ENCODE data around the gene ABO. TPM values are rescaled to one million over a fixed set of nuclear protein-coding genes. Genes with fewer than 3 reads are reported as not detected.
"Not testable (repeated sequence)": the region's sequence is repeated elsewhere in the genome, so short reads cannot be mapped to it uniquely, and the experiment has no call there.

The ABO gene
- total RNA-seq, 1 donor from 2014 or later, result 2.3 TPM

DNA sequence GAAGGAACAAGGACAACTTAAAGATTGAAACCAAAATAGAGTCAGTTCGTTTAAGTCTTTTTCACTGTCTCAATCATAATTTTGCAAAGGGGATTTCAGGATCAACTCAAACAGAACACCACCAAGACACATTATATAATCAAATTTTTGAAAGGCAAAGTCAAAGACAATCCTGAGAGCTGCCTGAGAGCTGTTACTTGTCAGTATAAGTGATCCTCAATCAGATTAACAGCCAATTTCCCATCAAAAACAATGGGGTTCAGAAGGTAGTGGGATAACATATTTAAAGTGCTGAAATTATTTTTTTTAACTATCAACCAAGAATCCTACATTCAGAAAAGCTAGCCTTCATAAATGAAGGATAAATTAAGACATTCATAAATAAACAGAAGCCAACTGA is 19.3 kb upstream of the ABO start:
- no peak for DNase-seq
- H3K27ac ChIP-seq (replicated peaks), result no peak overlapping the region
- no peaks in the 10 kb centered on the region for H3K36me3 ChIP-seq
- H3K27me3 ChIP-seq (ENCODE audit: low read depth), result peaks cover 71% of the 10 kb centered on the region
- intact Hi-C loops (cut with micrococcal nuclease), result no loop called here
- peaks cover 6% of the 10 kb centered on the region for H3K9me3 ChIP-seq (replicated peaks)
- no peaks in the 10 kb centered on the region for H3K4me1 ChIP-seq
- H3K4me3 ChIP-seq, result no peak overlapping the region
- TF ChIP-seq, protein P1, sequence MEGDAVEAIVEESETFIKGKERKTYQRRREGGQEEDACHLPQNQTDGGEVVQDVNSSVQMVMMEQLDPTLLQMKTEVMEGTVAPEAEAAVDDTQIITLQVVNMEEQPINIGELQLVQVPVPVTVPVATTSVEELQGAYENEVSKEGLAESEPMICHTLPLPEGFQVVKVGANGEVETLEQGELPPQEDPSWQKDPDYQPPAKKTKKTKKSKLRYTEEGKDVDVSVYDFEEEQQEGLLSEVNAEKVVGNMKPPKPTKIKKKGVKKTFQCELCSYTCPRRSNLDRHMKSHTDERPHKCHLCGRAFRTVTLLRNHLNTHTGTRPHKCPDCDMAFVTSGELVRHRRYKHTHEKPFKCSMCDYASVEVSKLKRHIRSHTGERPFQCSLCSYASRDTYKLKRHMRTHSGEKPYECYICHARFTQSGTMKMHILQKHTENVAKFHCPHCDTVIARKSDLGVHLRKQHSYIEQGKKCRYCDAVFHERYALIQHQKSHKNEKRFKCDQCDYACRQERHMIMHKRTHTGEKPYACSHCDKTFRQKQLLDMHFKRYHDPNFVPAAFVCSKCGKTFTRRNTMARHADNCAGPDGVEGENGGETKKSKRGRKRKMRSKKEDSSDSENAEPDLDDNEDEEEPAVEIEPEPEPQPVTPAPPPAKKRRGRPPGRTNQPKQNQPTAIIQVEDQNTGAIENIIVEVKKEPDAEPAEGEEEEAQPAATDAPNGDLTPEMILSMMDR (IDR thresholded peaks at IDR 0.05; ENCODE audit: borderline replicate concordance), result no peak

DNA sequence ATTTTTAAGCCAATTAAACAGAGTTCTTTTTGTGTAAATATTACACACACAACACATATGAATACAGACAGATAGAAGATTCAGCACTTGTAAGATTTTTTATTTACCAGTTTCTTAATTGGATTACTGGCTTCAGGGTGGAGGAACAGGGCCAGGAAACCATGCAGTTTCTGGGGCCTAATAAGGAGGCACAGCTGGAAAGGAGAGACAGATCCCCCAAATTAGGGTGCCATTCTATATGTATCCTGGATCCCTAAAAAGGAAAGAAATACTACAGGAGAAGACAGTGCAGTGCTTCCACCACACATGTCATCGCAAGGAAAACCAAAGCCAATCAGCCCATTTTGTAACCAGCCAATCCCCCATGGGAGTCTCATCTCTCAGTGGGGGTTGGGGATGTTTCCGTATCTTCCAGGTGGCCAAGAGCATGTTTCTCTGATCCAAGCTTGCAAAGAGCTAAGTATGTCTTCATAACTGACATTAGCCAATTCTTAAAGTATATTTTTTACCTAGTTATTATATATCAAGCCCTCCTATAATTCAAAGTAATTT is 15.8 kb upstream of the ABO start:
- no peak overlapping the region for H3K27ac ChIP-seq (replicated peaks)
- no peaks in the 10 kb centered on the region for H3K36me3 ChIP-seq
- peaks cover 44% of the 10 kb centered on the region for H3K27me3 ChIP-seq (ENCODE audit: low read depth)
- intact Hi-C loops (cut with micrococcal nuclease), result no loop called here
- DNase-seq, result no peak
- peaks cover 16% of the 10 kb centered on the region for H3K9me3 ChIP-seq (replicated peaks)
- TF ChIP-seq, protein P1 (IDR thresholded peaks at IDR 0.05; ENCODE audit: borderline replicate concordance), result no peak
- H3K4me1 ChIP-seq, result no peaks in the 10 kb centered on the region
- H3K4me3 ChIP-seq, result no peak overlapping the region

DNA sequence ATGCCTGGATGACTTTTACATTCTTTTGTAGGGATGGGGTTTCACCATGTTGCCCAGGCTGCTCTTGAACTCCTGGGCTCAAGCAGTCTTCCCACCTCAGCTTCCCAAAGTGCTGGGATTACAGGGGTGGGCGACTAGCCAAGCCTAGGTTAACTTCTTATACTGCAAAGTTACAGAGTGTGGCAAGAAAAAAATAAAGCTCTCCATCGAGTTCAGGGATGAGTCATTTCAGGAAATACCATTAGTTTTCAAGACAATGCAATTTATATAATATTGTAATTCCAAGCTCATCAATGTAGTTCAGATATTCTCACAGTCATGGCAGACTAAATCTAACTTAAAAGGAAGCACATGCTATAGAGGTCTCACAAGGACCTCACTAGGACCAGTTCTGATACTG is 11.5 kb upstream of the ABO start:
- TF ChIP-seq, protein P1 (IDR thresholded peaks at IDR 0.05; ENCODE audit: borderline replicate concordance), result no peak
- Histone ChIP-seq H3K4me3 (no peak overlapping the region), H3K27me3 (ENCODE audit: low read depth) (peaks cover 43% of the 10 kb centered on the region), H3K9me3 (replicated peaks) (peaks cover 16% of the 10 kb centered on the region), H3K4me1 (no peaks in the 10 kb centered on the region), H3K27ac (replicated peaks) (no peak overlapping the region), H3K36me3 (no peaks in the 10 kb centered on the region)
- intact Hi-C loops (cut with micrococcal nuclease), result no loop called here
- DNase-seq, result no peak

DNA sequence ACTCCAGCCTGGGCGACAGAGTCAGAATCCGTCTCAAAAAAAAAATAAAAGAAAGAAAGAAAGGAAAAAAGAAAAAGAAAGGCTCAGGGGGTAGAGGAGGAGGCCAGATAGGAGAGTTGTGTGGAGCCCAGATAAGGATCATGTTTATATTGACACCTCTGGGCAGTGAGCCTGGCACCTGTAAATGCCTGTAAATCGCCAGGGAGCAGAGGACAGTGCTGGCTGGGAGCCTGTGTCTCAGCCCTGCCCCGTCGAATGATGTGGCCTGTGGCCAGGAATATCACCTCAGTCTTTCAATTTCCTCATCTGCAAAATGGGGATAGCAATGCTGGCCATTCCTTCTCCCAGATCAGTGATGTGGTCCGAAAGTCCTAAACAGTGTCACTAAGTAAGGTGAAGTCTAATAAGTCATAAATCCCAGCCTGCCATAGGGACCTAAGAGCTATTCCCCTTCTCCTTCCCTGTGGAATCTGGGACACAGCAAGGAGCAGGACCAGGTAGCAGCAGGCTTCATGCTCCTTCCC is 10.3 kb upstream of the ABO start:
- Histone ChIP-seq H3K9me3 (replicated peaks) (peaks cover 10% of the 10 kb centered on the region), H3K27ac (replicated peaks) (no peak overlapping the region), H3K36me3 (no peaks in the 10 kb centered on the region), H3K4me1 (no peaks in the 10 kb centered on the region), H3K27me3 (ENCODE audit: low read depth) (peaks cover 42% of the 10 kb centered on the region), H3K4me3 (no peak overlapping the region)
- intact Hi-C loops (cut with micrococcal nuclease), result no loop called here
- TF ChIP-seq, protein P1 (IDR thresholded peaks at IDR 0.05; ENCODE audit: borderline replicate concordance), result no peak
- no peak for DNase-seq

DNA sequence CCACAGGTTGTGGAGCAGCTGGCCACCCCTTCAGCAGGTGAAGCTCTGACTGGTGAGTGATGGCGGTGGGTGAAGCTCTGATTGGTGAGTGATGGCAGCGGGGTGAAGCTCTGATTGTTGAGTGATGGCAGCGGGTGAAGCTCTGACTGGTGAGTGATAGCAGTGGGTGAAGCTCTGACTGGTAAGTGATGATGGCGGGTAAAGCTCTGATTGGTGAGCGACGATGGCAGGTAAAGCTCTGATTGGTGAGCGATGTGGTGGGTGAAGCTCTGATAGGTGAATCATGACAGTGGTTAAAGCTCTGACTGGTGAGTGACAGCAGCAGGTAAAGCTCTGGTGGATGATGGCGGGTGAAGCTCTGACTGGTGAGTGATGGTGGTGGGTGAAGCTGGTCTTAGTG is 9.4 kb upstream of the ABO start:
- H3K4me1 ChIP-seq, result no peaks in the 10 kb centered on the region
- no peak overlapping the region for H3K4me3 ChIP-seq
- TF ChIP-seq, protein P1 (IDR thresholded peaks at IDR 0.05; ENCODE audit: borderline replicate concordance), result no peak
- H3K27ac ChIP-seq (replicated peaks), result no peak overlapping the region
- intact Hi-C loops (cut with micrococcal nuclease), result no loop called here
- DNase-seq, result no peak
- peaks cover 48% of the 10 kb centered on the region for H3K27me3 ChIP-seq (ENCODE audit: low read depth)
- peaks cover 10% of the 10 kb centered on the region for H3K9me3 ChIP-seq (replicated peaks)
- no peaks in the 10 kb centered on the region for H3K36me3 ChIP-seq

DNA sequence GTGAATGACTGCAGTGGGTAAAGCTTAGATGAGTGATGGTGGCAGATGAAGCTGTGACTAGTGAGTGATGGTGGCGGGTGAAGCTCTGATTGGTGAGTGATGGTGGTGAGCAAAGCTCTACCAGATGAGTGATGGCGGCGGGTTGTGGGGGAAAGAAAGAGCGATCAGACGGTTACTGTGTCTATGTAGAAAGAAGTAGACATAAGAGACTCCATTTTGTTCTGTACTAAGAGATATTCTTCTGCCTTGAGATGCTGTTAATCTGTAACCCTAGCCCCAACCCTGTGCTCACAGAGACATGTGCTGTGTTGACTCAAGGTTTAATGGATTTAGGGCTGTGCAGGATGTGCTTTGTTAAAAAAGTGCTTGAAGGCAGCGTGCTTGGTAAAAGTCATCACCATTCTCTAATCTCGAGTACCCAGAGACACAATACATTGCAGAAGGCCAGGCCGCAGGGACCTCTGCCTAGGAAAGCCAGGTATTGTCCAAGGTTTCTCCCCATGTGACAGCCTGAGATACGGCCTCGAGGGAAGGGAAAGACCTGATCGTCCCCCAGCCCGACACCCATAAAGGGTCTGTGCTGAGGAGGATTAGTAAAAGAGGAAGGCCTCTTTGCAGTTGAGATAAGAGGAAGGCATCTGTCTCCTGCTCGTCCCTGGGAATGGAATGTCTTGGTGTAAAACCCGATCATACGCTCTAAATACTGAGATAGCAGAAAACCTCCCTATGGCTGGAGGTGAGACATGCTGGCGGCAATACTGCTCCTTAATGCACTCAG is 8.4 kb upstream of the ABO start:
- H3K27ac ChIP-seq (replicated peaks); H3K36me3 ChIP-seq; intact Hi-C loops (cut with micrococcal nuclease); H3K4me3 ChIP-seq; DNase-seq; H3K9me3 ChIP-seq (replicated peaks); H3K4me1 ChIP-seq: not testable (repeated sequence)
- H3K27me3 ChIP-seq (ENCODE audit: low read depth), result peaks cover 48% of the 10 kb centered on the region

Data from left ventricle myocardium inferior (tissue), 1 donor.